Activated T-cell treated with anti-CD3 and anti-CD28 coated beads, Interleukin-2, amount 50 U/mL, for 1 hour (primary cell): ENCODE measurements around the gene SAMD4A.

Experiments
- DNase-seq: peaks from one replicate; pipeline ENCODE4 v3.0.0-alpha.2; 2020

Gene SAMD4A

DNA sequence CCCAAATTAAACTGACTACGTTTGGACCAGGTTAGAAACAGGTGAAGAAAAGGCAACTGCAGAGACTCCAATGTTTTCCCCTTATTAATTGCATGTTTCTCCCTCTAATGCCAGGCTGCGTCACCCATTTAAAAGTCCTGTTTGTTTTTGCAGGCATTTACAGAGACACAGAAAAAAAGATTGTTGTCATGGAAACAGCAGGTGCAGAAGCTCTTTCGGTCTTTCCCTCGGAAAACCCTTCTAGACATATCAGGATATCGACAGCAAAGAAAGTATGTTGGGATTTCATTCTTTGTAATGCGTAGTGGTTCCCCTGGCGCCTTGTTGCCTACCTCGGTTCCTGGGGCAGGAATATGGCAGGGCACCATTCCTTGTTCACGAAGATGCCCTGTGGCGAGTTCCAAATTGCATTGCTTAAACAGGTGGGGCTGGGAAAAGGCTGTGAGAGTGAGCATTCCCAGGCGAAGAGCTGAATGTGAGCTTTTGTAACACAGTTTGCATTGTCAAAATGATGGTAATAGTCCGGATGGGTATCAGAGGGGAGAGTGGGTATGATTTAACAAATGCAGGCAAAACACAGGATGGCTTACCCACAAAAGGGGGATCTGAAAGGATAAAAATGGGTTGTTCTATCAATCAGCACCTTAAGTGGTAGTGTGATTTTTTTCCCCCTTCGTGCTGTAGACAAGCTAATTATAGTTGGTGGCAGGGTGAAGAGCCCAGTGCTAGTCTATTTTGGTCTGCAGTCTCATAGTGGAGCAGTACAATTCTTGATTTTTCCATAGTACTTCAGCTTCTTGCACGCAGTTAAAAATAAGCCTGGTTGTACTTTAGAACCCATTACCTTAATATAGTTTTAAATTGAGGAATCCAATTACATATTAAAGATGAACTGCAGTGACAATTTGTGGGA lies 203.3 kb downstream of the SAMD4A start:
- DNase-seq = no peak

DNA sequence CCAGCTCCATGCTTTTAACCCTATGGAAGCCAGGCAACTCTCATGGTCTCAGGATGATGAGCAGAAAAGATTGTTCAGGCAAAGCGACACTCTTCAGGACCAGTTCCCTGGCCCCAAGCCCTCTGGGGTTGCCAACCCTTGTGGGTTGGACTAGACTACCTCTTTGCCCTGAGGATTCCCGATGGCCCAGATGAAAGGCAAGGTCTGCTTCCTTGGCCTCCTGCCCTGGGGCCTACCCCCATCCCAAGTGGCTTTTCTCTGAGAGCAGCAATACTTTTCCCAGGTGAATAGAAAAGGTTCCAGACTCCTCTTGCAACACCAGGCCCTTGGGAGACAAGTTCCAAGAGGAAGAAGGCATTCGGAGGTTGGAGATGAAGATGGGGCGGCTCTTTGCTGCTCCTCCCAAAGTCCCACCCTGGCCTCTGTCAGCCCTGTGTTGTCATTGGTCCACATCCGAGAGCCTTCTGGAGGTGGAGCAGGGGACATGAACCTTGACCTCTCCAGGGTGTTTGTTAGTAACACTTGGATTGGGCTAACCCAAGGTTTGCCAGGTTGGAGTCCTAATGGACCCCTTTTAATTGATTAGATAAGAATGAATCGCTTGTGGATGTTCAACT lies 204.6 kb downstream of the SAMD4A start:
- no peak for DNase-seq

DNA sequence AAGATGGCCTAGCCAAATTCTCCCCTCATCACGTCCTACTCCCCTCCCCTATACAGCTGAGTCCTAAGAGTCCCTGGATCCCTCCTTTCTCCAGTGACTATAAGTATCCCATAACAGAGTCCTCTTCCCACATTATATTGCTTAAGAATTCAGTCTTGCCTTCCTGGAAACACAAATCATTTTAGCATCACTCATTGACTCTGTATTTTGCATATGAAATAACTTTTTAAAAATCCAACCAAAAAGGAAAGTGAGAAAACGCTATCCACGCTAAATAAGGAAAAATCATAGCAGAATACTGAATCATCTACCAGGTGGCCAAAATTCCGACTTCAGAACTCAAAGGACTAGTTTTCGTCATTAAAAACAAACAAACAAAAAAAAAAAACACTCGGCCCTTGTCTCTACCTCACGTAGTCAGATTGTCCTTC lies 205.5 kb downstream of the SAMD4A start:
- DNase-seq = no peak

GRCh38 chr14:54773171-54774006 lies 206.5 kb downstream of the SAMD4A start:
- peak; percentile 62 for DNase-seq

DNA sequence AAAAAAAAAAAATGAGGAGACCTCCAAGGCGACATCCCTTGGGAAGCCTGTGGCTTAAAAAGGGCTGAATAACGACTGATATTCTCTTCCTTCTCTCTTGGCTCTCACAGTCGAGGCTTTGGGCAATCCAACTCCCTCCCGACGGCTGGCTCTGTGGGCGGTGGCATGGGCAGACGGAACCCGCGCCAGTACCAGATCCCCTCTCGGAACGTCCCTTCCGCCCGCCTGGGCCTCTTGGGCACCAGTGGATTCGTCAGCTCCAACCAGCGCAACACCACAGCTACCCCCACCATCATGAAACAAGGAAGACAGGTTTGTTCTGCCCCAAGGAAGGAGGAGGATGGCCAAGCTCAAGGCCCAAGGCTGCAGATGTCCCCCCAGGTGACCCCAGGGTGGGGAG lies 207.9 kb downstream of the SAMD4A start:
- no peak for DNase-seq

GRCh38 chr14:54775486-54776140 lies 208.7 kb downstream of the SAMD4A start:
- DNase-seq = no peak

DNA sequence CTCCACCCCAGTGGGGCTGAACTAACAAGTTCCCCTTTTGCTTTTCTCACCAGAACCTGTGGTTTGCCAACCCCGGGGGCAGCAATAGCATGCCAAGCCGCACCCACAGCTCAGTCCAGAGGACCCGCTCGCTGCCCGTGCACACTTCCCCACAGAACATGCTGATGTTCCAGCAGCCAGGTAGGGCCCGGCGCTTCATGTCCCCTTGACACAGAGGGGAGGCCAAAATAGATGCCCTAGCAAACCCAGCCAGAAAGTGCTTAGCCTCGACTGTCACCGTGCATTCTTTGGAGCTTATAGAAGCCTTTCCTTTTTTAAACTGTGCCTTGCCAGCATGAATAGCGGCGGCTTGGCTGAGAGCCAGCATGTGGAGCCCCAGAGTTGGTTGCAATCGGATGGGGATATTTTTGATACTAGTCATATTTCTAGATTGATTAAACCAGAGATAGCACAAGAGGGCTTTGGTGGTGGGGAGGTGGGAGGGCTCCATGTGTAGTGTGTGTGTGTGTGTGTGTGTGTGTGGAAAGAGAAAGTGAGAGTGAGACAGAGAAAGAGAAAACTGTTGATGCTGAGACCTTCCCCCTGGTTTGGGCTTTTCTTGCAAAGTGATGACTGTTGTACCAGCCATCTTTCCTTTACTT lies 209.6 kb downstream of the SAMD4A start:
- DNase-seq = peak; percentile 36

DNA sequence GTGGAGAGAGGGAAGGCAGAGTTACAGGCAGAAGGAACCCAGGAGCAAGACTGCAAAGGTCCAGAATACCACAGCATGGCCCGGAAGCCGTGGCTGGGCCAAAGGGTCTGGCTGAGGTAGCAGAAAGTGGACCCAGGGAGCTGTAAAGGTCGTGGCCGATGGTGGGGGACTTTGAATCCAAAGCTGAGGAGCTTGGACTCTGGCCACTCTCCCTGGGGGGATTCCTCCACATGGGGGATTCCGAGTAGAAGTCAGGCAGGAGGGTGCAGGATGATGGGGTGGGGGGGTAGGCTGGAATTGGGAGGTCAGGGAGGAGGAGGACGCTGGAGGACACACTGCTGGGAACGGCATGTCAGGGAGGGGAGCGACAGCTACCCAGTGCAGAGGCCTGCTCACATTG lies 210.5 kb downstream of the SAMD4A start:
- DNase-seq = no peak

GRCh38 chr14:54778618-54779345 lies 211.9 kb downstream of the SAMD4A start:
- DNase-seq = no peak

DNA sequence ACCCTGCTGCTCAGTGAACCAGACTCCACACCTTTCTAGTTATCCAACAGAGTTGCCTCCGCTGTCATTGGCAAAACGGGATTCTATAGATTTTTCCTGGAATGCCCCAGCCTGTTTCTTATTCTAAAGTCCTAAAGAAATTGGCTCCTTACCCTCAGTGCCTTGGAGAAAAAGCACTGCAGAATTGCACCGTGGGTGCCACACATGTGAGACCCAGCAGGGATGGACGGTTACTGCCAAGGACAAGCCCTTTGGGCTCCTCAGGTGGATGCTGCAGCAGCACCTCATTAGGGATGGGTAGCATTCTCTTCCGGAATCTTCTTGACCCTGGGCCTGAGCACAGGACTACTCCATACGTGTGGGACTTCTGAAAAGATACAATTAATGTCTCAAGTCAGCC lies 214.2 kb downstream of the SAMD4A start:
- no peak for DNase-seq

GRCh38 chr14:54781961-54782750 lies 215.2 kb downstream of the SAMD4A start:
- no peak for DNase-seq

GRCh38 chr14:54782751-54783659 lies 216.1 kb downstream of the SAMD4A start:
- DNase-seq = no peak

- DNase-seq = no peak
Observed at GRCh38 chr14:54783660-54784015, 216.7 kb downstream of the SAMD4A start.

DNA sequence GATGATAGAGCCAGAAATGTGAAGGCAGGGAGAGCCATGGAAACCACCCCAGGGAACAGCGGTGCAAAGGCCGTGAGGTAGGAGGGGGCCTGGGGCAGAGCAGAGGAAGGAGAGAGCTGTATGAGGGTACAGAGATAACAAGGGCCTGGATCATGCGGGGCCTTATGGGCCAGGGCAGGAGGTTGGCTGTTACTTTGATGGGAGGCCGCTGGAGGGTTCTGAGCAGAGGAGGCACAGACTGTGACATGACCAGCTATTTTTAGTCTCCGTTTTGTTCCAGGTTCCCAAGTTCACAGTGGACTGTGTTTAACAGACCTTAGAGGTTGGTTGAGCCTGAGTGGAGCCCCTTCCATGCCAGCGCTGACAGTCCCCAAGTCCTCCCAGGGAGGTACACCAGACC lies 217.1 kb downstream of the SAMD4A start:
- DNase-seq = no peak

- DNase-seq = no peak
Observed at GRCh38 chr14:54784657-54785056, 217.7 kb downstream of the SAMD4A start.

DNA sequence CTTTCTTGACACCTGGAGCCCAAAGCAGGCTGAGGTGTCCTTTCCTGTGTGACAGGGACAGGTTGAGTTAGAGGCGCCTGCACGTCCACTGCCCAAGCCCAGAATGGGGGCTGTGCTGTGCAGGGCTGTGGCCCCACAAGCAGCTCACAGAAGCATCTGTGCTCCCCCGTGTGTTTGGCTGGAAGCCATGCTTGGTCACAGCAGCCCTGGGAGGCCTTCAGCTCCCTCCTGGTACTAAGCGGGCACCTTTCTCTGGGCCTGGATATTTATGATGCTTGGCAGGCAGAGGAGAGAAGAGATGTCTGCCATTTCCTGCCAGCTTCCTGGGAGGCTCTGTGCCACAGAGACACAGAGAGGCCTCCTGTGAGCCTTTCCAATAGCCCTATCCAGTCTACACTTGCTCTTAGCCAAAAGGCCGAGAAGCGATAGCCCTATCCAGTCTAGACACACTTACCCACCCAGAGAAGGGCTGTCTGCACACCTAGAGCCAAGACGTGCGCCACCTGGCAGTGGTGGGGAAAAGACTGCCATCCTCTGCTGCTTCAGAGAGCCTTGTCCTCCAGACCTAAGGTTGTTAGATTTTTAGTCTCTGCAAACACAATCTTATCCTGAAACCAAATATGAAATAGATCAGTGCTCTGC lies 218.3 kb downstream of the SAMD4A start:
- no peak for DNase-seq

GRCh38 chr14:54785778-54786770 lies 219.1 kb downstream of the SAMD4A start:
- no peak for DNase-seq

DNA sequence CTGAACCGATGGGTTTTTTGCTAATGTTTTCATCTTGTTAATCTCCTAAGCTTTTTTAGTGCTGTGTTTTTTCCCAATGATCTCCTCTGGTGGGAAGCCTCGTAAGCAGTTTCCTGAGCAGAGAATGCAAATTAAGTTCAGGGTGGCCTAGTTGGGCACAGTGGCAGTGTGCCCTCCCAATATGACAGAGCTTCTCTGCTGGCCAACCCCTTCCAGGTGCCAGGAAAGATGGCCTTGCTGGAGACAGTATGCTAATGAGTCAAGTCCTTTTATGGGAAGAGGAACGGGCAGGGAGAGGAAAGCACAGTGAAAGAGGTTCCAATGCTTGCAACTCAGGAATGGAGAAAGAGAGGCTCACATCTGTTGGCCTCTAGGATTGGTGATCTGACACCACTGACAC lies 219.9 kb downstream of the SAMD4A start:
- DNase-seq = no peak
